Myocyte (in vitro differentiated cells): ENCODE data around the gene SNAP91. TPM values are rescaled to one million over a fixed set of nuclear protein-coding genes. Genes with fewer than 3 reads are reported as not detected.
A peak's percentile ranks its signal among the peaks of the same experiment; 100 is the strongest.
"Not testable (repeated sequence)": the region's sequence is repeated elsewhere in the genome, so short reads cannot be mapped to it uniquely, and the experiment has no call there.

Source experiments
- DNase-seq: peaks from one replicate; pipeline ENCODE4 v3.0.0-alpha.2; 2012; ENCODE audit warnings: low read depth
- total RNA-seq: library from RNA; depleted of rRNA; stranded (reverse); fragments of >200 nt; gene quantifications from 2 replicates; pipeline ENCODE4 v1.2.3, GENCODE V29; 2014

Gene SNAP91
- total RNA-seq, 1 donor from 2014 or later, result 0.19 TPM

DNA sequence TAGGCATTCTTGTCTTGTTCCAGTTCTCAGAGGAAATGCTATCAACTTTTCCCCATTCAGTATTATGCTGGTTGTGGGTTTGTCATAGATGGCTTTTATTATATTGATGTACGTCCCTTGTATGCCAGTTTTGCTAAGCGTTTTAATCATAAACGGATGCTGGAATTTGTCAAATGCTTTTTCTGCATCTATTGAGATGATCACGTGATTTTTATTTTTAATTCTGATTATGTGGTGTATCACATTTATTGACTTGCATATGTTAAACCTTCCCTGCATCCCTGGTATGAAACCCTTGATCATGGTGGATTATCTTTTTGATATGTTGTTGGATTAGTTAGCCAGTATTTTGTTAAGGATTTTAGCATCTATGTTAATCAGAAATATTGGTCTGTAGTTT is 79.0 kb downstream of the SNAP91 start:
- DNase-seq, result not testable (repeated sequence)

DNA sequence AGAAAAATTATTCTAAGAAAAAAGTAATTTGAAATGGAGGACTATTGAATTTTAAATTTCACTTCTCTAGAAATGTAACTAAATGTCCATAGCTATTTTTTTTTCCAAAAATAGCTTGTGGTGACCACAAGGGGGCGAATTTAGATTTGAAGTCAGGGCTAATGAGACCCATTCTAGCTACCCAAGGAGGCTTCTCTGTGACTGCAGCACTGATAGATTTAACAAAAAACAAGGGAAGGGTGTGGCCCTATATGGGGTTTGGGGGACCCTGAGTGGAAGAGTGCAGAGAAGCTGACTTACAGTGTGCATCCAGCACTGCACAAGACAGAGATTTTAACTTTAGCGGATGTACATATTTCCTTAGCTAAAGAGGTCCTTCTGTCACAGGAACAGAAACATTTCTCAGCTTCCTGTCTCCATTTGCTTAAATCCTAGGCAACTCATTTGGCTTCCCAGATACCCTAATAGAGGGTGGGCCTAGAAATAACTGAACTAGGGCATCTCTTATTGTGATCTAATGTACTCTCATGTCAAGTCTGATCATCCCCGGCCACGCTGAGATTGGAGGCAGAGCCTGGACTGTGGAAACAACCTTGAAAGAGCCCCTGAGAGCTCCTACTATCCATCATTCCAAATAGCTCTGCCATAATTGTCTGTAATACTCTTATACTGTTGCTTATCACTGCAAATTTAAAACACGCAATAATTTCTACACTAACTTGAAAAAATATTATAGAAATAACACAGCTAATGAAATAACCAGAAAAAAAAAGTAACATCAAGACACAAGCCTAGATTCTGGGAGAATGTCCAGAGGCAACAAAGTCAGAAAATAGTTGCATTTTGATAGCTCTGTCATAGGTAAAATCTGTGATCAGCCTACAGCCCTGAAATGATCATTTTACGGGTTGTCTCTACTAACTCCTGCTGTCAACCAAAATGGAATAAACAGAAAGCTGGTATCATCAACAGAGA is 93.6 kb downstream of the SNAP91 start:
- peak; percentile 45 for DNase-seq

DNA sequence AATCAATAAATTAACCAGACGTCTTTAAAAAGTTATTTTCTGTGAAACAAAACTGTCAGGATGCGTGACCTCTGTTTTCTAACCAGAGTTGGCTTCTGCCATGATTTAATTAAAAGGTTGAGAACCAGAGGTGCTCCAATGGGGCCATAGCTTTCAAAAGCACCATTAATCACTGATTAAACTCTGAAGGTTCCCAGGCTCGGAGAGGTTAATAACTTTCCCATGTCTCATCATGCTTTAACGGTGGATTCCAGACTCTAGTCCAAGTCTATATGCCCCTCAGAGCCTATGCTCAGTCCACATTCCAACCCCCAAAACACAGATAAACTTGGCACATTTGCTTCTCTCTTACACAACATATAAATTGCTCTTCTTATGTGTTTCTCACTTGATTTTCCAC is 95.5 kb downstream of the SNAP91 start:
- DNase-seq, result no peak

DNA sequence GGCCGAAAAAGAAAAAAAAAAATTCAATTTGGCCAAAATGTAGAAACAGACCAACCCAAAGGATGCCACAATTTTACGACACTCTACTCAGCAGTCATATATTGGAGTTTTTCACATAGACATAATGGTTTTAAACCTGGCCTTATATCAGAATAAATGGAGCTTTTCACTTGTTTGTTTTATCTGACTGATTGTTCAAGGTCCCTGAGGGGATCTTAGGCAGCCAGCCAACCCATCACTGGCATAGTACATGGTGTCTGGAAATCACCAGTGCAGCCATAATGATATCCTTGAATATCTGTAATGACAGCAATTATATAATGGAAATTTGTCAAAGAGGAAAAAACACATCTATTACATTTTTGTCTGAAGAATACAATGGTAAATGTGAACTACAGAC is 99.7 kb downstream of the SNAP91 start:
- DNase-seq, result no peak

DNA sequence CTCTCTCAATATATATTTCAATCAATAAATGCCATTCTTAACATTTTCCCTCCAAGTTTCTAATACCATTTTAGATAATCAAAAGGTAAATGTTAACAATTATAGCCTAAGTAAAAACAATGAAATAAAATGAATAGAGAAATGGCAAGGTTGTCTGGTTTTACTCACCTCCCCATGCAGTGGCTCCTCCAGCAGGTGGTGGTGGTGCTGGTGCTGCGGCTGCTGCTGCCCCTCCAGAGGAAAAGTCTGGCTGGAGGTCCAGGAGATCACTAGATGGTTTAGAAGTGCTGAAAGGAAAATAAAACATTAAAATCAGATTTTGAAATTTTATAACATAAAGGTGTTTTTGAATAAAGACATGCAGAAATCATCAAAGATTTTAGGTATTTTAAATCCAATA is 103.4 kb downstream of the SNAP91 start:
- no peak for DNase-seq

DNA sequence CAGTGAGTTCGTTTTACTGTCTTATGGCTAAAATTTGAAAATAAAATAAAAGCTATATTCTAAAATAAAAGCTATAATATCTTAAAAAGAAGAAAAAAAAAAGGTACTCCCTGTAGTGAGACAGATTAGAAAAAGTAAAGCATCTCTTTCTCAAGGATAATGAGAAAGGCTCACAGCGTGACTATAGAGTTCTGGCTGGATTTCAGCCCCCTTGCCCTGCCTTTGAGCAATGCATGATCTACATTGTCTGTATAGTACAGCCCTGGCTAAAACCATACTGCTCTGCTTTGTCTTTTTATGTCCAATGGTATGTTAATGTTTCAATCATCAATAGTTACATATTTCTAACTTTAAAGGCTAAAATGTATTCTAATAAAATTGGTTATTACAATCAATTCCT is 105.3 kb downstream of the SNAP91 start:
- no peak for DNase-seq

DNA sequence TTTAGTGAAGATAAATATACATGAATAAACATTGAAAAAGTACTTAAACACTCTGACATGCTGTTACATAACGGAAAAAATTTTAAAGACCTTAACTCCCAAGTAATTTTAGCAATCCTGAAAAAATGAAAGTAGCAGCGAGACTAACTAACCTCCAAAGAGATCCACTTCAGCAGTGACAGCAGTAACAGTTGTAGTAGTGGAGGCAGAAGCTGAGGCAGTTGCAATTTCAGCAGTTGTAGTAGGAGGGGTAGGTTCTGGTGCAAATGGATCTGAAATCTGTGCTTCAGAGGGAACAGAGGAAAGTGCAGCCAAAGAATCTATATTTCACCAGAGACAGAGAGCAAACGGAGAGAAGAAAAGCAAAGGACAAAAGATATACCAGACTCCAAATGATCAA is 107.8 kb downstream of the SNAP91 start:
- DNase-seq, result no peak

DNA sequence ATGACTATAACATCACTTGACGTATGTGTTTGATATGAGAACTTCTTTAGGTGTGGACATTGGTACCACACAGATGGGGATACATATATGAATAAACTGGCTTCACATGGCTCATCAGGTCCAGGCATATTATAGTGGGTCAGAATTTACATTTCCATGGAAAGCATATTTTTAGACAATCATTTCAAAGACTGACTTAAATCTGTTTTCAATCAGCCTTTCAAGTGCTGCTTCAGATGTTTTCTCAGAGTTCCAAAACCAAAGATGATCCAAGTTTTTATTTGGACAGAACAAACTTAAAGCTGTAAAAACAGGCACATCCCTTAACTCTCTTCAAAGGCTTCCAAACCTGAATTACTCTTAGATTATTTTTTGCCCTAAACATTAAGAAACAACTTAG is 108.4 kb downstream of the SNAP91 start:
- DNase-seq, result no peak

DNA sequence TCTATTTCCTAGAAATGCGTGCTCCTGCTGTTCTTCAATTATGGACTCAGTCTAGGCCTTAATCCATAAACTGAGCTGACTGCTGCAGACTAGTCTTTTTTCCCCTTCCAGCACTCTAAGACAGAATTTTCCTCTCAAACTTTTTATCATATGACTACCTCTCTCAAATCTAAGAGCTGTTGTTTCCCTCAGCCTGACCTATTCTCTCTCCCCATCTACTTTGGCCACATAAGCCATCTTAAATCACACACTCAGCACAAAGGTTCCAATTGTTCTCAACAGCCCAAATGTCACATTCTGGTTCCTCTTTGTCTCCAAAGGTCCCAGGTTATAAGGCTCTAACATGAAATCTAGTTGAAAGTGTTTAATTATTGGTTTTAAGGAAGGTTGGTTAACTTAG is 111.4 kb downstream of the SNAP91 start:
- DNase-seq, result no peak

DNA sequence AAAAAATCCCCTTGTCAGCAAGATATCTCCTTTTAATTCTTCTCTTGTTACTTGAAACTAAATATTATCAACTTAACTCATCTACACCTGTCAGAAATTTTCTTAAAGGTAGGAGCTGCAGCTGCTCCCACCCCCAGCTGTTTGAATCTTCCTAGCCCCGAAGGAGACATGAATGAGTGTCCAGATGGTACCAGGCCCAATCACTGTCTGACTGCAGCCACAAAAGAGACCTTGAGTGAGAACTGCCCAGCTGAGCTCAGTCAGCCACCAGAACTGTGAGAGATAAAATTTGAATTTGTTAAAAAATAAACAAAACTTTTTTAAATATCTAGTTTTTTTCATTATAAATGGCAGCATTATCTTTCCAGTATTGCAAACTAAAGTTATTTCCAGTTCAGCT is 111.8 kb downstream of the SNAP91 start:
- peak; percentile 18 for DNase-seq

DNA sequence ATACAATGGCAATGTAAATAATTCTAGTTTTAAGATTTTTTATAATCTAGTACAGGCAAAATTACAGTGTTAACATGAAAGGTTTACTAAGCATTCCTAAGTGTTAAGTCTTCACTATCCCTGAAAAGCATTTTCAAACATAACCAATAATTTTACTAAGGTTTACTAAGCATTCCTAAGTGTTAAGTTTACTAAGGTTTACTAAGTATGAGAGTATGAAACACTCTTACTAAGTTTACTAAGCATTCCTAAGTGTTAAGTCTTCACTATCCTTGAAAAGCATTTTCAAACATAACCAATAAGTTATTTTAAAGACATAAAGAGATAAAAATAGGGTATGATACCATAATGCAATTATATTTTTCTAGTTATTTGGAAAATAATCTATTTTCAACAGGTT is 114.0 kb downstream of the SNAP91 start:
- DNase-seq, result no peak

DNA sequence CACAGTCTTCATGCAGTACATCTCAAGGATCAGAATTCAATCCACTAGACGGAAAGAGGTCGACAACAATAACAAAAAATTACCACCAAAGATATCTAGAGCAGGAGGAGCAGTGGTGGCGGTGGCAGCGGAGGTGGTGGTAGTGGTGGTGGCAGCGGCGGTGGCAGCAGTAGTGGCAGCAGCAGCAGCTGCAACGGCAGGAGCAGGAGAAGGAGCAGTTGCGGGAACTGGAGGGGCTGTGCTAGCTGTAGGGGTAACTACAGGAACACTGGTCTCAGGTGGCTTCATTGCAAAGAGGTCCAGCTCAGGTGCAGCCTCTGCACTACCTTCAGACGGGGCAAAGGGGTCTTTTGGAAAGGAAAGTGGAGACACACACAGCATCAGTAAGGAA is 115.5 kb downstream of the SNAP91 start:
- DNase-seq, result no peak

DNA sequence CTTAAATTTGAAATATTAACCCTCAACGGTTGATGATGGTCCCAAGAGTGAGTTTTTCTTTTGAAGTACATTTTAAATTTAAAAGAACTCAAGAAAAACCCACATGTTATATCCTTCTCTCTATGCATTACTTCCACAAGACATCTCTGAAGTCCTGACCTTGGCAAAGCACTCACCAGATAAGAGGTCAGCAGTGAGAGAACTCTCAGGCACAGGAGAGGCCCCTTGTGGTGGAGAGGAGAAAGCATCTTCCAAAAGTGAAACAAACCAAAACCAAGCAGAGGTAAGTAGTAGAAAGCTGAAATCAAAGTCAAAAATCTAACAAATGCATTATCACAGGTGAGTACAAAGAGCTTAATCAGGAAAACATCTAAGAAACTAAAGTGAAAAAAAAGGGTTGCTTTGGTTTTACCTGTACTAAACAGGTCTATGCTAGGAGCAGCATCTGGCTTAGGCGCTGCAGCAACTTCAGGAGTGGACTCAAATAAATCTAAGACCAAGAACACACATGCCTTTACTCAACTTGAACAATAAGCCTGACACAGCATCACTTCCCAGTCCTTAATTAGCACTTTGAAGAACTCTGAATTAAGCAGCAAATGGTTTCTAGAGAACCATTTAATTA is 116.0 kb downstream of the SNAP91 start:
- peak; percentile 33 for DNase-seq

DNA sequence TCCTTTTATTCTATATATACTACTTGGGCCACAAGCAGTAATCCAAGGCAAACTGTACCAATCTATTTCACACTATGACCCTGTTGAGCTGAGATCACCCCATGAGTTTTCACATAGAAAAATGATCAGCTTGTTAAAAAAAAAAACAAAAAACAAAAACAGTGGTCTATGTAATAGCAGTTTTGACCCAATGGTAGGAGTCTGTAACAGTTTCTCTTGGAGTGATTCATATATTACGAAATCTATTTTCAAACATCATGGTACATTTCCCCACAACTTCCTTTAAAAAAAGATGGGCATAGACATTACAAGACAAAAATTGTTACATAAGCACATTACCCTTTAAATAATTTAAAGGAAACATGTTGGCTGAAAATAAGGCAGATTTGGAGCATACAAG is 118.5 kb downstream of the SNAP91 start:
- no peak for DNase-seq

DNA sequence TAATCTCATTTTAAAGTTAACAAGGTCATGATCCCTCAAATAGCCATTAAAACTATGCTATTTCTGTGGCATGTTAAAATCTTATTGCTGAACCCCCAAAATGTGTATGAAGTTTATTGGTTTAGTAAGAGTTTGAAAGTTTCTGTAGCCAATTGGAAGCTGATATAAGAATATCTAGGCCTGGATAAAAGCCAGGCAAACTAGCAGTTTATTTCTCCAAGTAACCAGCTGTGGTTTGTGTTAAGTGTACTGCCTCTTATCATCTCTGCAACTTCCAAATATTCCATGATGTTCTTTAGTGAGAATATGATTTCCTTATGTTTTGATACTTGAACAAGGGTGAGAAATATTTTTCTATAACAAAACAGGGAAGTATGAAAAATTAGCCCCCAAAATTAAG is 119.8 kb downstream of the SNAP91 start:
- peak; percentile 8 for DNase-seq

DNA sequence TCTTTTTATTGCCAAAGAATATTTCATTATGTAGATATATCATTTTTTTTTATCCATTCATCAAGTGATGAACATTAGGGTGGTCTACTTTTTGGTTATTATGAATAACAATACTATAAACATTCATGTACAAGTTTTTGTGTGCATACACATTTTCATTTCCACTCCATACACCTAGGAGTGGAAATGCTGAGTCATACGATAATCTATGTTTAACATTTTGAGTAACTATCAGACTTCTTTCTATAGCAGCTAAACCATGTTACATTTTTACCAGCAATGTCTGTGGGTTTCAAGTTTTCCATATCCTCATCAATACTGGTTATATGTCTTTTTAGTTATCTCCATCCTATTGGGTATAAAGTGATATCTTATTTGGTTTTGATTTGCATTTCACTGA is 130.8 kb downstream of the SNAP91 start:
- no peak for DNase-seq

DNA sequence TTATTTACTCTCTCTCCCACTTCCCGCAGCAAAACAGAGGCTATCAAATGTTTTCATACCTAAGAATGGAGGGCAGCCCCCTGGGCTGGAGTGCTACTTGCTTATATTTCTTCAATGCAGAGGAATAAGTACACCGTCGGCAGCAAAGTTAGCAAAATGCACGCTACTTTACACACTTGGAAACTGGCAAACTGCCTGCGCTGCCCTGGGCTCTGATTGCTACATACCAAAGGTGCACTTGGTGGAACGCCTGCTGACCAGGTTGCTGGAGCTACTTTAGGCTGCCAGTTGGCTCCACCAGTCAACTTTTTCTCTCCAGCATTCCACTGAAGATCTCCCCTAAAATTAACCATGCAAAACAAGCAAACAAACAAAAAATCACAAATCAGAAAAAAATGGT is 134.1 kb downstream of the SNAP91 start:
- no peak for DNase-seq

DNA sequence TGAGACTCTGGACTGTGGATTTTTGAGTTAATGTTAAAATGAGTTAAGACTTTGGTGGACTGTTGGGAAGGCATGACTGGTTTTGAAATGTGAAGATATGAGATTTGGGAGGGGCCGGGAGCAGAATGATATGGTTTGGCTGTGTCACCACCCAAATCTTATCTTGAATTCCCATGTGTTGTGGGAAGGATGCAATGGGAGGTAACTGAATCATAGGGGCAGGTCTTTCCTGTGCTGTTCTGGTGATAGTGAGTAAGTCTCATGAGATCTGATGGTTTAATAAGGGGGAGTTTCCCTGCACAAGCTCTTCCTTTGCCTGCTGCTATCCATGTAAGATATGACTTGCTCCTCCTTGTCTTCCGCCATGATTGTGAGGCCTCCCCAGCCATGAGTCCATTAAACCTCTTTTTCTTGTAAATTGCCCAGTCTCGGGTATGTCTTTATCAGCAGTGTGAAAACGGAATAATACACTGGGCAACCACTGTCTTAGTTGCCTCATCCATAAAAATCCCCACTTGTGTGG is 137.2 kb downstream of the SNAP91 start:
- not testable (repeated sequence) for DNase-seq

DNA sequence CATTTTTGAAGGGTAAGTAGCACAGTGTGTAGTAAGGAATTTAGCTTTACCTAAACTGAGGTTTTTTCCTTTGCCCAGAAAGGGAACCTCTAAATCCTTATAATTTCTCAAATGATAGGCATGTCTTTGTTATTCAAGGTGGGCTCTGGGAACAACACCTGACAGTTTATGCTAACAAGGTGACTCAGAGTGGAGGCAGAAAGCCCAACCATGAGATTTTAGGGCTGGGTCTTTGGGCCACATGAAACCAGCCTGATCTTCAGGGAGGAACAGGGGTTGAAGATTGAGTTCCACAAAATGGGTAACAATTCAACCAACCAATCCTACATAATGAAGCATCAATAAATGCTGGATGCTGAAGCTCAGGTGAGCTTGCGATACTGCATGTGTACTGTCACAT is 149.9 kb downstream of the SNAP91 start:
- no peak for DNase-seq

DNA sequence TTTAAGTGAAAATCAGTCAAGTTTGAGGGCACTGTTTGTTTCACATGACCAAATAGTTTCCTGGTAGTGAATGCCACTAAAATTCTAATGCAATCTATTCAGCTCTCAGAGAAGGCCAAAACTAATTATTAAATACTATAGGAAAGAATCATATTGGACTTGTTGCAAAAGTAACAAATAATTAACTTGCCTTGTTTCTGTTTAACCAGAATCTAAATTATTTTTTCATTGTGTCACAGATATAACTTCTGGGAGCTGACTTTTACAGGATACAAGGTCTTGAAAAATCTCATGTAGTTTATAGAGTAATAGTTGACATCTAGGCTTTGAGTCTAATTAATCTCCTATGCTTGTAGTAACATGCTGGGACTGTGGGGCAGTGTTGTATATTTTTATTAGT is 152.0 kb downstream of the SNAP91 start:
- no peak for DNase-seq

DNA sequence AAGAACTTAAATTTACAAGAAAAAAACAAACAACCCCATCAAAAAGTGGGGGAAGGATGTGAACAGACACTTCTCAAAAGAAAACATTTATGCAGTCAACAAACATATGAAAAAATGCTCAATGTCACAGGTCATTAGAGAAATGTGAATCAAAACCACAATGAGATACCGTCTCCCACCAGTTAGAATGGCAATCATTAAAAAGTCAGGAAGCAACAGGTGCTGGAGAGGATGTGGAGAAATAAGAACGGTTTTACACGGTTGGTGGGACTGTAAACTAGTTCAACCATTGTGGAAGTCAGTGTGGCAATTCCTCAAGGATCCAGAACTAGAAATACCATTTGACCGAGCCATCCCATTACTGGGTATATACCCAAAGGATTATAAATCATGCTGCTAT is 157.2 kb downstream of the SNAP91 start:
- DNase-seq, result not testable (repeated sequence)

DNA sequence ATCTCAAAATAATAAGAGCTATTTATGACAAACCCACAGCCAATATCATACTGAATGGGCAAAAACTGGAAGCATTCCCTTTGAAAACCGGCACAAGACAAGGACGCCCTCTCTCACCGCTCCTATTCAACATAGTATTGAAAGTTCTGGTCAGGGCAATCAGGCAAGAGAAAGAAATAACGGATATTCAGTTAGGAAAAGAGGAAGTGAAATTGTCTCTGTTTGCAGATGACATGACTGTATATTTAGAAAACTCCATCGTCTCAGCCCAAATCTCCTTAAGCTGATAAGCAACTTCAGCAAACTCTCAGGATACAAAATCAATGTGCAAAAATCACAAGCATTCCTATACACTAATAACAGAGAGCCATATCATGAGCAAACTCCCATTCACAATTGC is 158.4 kb downstream of the SNAP91 start:
- not testable (repeated sequence) for DNase-seq

DNA sequence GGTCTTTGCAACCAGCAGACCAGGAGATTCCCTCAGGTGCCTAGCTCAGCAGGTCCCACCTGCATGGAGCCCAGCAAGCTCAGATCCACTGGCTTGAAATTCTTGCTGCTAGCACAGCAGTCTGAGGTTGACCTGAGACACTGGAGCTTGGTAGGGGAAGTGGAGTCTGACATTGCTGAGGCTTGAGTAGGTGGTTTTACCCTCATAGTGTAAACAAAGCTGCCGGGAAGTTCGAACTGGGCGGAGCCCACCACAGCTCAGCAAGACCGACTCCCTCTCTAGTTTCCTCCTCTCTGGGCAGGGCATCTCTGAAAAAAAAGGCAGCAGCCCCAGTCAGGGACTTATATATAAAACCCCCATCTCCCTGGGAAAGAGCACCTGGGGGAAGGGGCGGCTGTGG is 162.3 kb downstream of the SNAP91 start:
- no peak for DNase-seq
